ENCODE measurements around the gene UNC119B.

Gene UNC119B

DNA sequence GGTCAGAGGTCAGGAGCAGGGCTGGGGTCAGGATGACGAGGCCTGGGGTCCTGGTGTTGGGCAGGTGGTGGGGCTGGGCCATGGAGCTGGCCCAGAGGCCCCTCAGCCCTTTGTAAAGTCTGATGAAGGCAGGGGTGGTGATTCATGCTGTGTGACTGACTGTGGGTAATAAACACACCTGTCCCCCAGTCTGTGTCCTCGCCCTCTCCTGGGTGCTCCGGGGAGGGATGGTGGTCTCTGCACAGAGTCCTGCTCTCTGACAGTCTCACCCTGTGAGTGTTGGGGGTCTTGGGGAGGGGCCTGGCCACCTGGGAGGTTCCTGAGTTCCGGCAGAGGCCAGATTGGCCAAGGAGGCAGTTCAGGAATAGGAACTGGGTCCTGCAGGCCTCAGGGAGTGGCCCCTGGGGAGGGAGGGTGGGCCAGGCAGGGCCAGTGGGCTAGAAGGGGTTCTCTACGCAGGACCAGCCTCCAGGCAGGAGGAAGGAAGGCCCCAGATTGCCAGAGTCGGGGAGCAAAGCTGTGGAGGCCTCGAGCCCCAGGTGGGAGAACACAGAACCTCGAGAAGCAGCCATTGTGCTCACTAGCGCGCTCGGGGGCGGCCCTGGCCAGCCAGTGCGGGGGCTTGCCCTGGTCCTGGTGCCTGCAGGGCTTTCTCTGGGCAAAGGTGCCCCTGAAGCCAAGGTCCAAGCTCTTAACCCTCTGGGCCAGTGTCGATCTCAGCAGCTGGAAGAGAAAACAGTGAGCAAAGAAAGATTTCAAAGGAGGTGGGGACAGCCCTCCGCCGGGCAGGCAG is 29.8 kb downstream of the UNC119B start:
- DNase-seq (ENCODE audit: low read depth in 3 of 3) = no peak

DNA sequence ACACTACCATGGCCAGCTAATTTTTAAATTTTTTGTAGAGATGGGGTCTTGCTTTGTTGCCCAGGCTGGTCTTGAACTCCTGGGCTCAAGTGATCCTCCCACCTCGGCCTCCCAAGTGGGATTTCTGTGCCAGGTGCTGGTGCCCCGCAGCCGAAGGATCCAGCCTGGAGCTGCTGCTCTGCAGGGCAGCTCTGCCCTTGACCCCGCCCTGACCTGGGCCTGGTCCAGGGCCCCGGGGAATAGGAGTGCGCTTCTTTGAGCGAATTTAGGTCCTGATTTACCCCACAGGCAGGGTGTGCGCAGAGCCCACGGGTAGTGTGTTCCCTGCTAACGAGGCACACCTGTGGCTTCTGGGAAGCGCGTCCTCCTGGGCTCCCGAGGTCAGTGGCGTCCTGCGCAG is 30.6 kb downstream of the UNC119B start:
- DNase-seq (ENCODE audit: low read depth in 3 of 3) = no peak

DNA sequence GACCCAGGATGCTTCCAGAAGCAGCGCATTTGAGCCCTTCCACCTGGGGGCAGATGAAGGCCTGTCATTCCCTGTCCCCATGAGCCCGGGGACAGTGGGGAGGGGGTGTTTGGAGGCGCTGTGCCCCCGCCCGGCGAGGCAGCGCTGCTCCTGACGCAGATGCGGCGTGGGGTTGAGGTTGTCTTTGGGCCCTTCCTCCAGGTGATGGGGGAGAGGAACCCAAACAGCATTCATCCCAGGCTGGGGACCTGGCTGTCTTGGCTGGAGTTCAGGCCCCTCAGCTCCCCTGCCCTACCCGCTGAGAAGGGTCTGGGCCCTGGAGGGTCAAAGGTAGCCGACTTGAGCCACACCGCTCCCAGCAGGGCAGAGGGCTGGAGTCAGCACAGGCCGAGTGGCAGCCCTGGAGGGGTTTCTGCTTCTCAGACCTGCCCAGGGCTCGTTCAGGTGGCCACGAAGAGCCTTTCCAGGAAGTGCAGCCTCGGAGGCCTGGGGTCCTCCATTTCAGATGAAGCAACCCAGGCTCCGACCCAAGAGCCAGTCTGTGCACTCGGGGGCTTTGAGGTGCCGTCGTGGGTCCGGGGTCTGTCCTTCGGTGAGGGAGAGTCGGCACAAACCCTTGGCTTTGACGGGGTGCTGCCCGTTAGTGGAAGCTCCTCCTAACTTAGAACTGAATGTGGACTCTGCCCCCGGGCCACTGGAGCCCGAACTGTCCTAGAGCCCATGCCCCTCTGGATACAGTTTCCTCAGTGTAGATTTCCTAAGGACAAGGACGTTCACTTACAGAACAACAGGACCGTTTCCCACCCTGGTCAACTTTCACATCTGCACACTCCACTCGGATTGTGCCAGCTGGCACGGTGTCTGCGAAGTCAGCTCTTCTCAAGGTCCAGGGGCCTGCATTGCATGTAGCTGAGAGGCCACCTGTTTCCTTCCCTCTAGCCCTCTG is 31.5 kb downstream of the UNC119B start:
- DNase-seq (ENCODE audit: low read depth in 3 of 3) = no peak

DNA sequence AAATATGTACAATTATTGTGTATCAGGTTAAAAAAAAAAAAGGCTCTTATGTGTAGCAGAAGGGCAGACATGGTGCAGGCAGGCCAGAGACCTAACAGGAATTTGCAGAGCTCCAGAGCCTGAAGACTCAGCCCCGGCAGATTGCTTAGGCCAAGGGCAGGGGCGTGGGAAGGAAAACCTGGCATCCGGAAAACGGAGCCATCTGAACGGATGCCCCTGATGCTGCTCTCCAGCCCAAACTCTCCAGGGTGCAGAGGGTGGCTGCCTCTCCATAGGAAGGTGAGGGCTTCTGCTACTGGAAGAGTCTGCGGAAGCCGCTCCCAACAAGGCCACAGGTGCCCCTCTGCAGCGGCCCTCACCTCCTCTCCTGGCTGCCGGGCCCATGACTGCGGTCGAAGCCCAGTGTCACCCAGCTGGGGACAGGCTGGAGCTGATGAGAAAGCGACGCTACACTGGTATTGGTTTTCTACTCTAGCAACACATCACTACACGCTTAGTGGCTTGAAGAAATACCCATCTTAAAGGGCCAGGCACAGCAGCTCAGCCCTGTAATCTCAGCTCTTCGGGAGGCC is 34.8 kb downstream of the UNC119B start:
- no peak for DNase-seq (ENCODE audit: low read depth in 3 of 3)

DNA sequence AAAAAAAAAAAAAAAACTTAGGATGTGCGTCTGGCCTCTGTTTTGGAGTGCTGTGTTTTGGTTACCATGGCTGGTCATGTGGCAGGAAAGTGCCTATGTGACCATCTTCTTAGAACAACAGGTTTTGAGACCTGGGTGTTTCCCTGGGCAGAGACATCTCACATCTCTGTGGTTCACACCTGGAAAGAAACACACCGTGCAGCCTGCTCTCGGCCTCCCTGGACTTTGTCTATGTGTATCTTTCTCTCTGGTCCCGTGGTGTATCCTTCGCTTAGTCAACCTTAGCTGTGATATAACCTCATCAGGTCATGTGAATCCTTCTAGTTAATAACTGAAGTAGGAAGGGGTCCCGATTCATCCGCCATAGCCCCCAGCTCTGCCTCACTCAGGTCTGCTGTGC is 38.0 kb downstream of the UNC119B start:
- DNase-seq (ENCODE audit: low read depth in 3 of 3) = no peak

DNA sequence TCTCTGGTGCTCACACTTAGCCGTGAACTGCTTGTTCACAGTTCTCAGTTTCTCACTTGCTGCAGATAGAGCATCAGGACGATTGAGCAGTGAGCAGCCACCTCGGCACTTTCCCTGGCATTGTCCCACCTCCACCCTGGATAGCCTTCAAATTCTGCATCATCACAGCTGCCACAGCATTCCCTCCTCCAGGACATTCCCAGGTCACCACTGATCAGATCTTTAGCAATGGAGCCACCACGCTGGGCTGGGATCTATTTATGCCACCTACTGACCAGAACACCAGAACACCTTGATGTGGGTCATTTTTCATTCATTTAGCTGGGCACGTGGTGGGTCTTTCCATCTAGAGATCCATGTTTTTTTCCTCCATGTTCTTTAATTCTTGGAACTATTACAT is 39.0 kb downstream of the UNC119B start:
- DNase-seq (ENCODE audit: low read depth in 3 of 3) = no peak

DNA sequence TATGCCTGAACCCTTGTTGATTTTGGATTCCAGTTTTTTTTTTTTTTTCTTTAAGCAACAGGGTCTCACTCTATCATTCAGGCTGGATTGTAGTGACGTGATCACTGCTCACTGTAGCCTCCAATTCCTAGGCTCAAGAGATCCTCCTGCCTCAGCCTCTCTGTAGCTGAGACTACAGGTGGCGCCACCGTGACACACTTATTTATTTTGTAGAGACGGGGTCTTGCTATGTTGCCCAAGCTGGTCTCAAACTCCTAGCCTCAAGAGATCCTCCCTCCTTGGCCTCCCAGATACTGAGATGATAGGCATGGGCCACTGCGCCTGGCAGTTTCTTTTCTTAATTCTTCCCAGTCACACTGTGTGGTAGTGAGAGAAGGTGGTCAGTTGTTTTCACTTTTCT is 40.5 kb downstream of the UNC119B start:
- DNase-seq (ENCODE audit: low read depth in 3 of 3) = no peak

DNA sequence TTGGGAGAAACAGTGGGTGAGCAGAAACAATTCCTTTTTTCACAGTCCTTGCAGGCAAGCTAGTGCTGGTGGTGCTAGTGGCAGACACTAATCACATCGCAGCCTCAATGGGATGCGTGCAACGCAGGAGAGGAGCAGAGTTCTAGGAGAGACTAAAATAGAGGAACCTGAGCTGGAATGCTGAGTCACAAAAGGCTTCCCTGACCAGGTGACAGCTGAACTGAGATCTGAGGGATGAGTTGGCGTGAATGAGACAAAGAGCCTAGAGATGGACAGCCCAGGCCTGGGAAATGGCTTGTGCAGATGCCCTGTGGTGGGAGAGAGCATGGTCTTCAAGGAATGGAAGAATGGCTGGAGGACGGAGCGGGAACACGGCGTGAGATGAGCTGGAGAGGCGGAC is 41.1 kb downstream of the UNC119B start:
- DNase-seq (ENCODE audit: low read depth in 3 of 3) = no peak

DNA sequence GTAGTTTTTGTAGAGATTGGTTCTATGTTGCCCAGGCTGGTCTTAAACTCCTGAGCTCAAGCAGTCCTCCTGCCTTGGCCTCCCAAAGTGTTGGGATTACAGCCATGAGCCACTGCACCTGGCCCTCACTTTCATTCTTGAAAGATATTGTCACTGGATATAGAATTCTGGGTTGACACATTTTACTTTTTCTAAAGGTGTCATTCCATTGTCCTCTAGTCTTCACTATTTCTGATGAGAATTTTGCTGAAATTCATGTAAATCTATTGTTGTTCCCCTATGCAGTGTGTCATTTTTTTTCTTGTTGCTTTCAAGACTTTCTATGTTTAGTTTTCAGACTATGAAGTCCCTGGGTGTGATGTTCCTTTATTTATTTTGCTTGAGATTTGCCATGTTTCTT is 44.5 kb downstream of the UNC119B start:
- no peak for DNase-seq (ENCODE audit: low read depth in 3 of 3)

DNA sequence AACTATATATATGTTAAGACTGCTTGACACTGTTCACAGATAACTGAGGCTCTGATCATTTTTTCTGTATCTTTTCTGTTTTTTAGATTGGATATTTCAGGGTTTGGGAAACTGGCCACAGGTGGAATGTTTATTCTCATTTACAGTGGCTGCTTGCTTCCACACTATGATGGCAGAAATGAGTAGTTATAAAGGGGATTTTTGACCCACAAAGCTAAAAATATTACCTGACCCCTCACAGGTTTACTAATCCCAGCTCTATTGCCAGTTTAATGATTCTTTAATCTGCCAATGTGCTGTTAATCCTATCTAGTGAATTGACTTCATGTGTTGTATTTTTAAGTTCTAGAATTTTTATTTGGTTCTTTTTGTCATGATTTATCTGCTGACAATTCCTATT is 45.0 kb downstream of the UNC119B start:
- DNase-seq (ENCODE audit: low read depth in 3 of 3) = no peak

DNA sequence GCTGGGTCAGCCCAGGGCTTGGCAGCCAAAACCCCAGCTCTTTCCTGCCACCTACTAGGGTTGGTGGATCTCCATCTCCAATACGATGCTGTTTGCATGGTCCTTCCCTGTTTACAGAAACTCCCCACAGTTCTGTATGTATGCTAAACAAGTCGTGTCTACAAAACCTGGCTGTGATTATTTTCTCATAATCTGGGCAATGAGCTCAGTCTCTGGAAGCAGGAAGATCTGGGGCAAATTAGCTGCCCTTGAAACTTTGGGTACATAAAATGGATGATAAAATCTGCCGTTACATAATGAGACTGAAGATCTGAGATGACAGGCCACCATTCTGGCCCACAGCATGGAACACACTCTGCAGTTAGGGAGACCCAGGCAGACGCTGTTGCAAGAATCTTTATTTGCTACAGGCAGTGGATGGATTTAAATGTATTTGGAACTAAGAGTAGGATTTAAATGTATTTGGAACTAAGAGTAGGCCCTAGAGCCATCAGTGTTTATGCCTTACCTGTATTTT is 47.0 kb downstream of the UNC119B start:
- no peak for DNase-seq (ENCODE audit: low read depth in 3 of 3)

DNA sequence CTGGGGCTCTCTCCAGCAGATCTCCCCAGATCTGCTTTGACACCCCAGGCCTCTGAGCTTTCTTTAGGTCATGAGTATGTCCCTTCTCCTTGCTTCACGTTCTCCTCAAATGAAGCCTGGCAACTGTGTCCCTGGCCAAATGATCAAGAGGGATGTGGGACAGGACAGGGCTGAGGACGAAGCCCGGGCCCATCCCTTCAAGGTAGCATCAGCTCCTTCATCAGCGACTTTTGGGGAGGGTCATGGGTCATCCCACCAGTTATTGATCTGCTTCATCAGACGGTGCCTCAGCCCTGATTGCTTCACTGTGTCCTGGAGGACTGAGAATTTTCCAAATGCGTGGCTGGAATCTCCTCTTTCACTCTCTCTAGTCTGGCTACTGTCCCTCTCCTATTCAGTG is 47.7 kb downstream of the UNC119B start:
- no peak for DNase-seq (ENCODE audit: low read depth in 3 of 3)

DNA sequence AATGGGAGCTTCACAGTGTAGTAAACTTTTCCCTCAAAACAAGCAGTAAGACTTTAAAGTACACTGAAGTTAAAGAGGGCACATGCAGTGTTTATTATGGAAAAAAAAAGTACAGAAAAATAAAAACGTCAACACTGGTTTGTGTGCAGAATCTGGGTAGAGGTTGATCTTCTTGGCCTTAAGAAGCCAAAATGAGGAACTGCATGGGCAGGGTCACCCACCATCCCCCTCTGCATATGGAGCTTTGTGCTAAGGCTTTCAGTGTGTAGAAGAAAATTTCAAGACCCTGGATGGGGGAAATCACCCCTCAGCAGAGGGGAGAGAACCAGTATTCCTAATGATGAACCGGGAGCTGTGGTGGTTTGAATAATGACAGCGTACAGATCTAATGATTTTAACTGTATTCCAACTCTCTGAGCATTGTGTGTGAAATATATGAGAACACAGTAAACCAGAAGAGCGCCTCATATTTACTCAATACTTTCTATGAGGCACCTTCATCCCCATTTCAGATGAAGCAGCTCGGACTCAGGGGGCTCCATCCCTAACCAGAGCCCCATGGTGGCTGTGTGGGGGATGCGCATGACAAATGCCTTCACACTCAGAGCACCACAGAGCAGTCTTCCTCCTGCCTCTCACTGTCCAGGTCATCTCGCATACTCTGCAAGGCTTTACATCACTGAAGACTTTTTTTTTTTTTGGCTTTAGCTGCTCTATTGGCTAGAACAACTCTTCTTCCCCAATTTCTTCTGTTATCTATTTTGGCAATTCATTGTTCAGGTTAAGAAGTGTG is 48.7 kb downstream of the UNC119B start:
- no peak for DNase-seq (ENCODE audit: low read depth in 3 of 3)

DNA sequence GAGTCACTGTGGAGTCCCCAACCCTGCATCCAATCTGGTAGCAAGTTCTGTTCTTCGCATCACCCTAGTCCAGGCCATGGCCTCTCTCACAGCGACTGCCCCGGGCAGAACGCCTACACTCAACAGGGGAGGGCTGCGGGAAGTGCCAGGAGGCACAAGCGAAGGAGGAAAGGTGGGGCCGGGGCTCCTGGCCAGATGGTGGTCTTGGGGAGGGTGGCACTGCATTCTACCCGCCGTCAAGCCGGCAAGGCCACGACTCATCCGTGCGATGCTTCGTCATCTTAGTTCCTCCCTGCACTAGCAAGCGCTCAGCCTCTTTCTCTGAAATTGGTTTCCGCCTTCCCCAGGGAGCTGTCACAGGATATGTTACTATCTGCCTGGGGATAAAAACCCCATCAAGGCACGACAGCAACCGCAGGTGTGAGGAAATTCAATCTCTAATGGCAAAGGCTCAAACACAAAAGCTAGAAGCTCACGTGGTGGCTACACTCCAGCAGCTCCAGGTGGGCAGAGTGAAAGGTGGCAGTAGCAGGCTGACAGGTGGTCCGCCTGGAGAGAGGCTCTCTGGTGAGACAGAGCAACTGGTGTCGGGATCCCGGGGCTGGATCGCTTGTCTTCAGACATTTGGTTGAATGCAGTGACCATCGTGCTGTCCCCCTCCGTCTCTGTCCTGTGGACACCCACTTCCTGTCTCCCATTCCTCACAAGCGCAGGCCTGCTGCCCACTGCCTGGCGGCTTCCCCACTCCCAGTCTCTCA is 49.5 kb downstream of the UNC119B start:
- DNase-seq (ENCODE audit: low read depth in 3 of 3) = no peak

DNA sequence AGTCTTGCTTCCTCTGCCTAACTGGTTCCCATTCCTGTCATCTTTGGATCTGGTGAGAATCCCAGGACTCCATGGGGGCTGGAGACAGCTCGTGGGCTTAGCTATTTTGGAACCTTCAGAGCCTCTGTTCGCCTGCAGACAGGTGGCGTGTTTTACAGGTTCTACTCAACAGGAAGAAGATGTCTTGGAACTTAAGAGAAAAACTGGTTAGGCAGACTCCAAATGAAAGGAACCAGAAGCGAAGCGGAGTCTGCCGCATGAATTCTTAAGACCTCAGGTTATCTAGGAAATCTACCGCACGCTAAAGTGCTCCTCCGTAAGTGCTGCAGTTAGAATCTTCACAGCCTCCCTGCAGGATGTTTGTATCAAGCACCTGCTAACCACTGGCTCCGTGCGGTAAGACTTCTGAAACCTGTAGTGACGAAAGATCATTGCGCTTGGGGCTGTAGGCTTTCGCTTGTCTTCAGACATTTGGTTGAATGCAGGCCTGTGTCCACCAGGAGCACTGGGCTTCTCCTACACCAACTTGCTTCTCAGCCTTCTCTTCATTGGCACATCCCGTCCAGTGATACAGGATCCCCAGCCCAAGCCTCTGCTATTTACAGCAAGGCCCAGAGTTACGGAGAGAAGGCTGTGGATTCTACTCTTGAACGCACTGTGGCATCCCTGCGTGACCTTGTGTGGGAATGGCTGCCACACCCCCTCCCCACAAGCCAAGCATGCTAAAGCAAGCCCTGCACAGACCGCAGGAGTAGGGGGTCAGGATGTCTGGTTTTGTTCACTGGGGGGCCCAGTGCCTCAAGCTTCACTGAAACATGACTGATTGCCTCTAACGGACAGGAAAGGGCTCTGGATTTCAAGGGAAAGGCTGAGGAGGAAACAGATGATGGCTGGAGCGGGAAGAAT is 50.3 kb downstream of the UNC119B start:
- no peak for DNase-seq (ENCODE audit: low read depth in 3 of 3)

DNA sequence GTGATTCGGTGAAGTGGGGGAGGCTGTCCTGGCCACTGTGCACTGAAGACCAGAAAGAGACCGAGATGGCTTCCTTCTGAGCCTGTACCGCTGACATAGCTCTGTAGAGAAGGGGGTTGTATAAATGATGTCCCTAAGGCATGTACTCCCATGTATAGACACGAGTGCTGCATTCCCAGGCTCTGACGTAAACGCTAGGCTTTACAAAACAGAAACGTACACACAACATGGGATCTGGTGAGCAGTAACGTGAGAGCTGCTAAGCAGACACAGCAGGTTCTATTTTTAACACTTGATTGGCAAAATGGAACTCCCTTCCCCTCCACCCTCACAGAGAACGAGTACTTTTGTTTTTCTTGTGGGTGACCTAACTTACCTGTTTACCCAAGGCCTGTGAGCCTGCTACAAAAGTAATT is 51.3 kb downstream of the UNC119B start:
- DNase-seq (ENCODE audit: low read depth in 3 of 3) = no peak

DNA sequence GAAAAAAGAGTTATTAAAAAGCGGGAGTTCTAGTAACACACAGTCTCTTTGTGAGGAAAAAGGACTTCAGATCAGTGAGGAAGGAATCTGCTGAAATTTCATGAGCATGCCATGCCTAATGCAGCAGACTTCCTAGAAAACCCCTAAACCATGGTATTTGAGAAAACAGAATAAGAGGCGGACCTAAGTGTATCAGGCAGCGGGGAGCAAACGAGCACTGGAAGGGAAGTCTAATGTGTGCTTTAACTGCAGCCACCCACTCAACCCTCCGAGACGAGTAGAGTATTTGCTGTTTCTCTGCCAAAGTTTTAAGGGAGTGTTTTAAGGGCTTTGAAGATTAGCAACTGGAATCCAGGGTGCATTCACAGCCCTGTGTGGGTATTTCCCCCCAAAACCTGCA is 51.8 kb downstream of the UNC119B start:
- no peak for DNase-seq (ENCODE audit: low read depth in 3 of 3)

DNA sequence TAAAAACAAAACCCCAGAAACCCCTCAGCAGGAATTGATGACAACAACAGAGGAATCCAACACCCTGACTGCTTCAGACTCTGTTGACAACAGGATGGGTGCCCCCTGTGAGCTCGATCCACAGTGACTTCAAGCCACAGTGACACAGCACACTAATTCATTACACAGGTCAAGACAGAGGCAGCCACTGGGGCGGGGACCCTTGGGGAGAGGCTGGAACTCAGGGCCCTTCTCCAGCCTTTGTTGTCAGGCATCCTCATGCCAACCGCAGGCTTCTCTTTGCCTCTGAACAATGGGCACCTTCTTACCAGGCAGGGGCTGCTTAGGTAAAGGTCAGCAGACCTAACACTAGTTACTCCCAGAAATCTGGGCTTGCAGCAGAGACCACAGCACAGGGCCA is 53.0 kb downstream of the UNC119B start:
- no peak for DNase-seq (ENCODE audit: low read depth in 3 of 3)

DNA sequence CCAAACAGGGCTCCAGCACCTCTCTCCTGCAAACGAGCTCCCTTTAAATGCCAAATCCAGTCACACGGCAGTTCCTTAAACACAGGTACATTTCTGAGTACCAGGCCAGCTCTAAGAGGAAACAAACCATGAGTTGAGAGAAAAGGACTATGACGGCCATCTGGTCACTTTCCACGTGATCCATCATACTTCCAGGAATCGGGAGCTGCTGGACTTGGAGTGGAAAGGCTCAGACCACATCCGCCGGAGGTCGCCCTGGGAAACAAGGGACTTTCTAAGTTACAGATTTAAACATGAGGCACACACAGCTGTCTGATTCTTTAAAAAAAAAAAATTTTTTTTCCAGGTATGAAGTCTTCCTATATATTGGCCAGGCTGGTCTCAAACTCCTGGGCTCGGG is 54.6 kb downstream of the UNC119B start:
- no peak for DNase-seq (ENCODE audit: low read depth in 3 of 3)

DNA sequence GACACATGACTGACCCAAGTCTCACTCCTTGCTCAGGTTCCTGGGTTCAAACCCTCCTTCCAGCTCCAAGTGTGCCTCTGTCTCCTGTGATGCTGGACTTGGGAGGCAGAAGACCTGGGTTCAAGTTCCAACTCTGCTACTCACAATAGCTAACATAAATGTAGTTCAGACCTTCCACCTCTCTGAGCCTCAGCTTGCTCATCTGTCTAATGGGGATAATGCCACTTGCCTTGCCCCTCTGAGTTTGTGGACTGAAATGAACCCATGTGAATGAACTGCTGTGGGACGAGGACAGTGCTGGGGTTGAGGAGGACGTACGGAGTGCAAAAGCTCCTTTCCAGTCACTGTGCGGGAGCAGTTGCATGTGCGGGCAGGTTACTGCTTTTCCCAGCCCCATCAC is 56.3 kb downstream of the UNC119B start:
- DNase-seq (ENCODE audit: low read depth in 3 of 3) = no peak

Data from stimulated activated CD4-positive, alpha-beta T cell treated with anti-CD3 and anti-CD28 coated beads, TNF-alpha, amount 100 ng/mL, for 48 hours (primary cell).